Measurements from ENCODE around the gene CSH2. TPM values are rescaled to one million over a fixed set of nuclear protein-coding genes. Genes with fewer than 3 reads are reported as not detected.
"Not testable (repeated sequence)": the region's sequence is repeated elsewhere in the genome, so short reads cannot be mapped to it uniquely, and the experiment has no call there.

CSH2 gene
- total and polyA plus RNA-seq, 8 donors = not detected

DNA sequence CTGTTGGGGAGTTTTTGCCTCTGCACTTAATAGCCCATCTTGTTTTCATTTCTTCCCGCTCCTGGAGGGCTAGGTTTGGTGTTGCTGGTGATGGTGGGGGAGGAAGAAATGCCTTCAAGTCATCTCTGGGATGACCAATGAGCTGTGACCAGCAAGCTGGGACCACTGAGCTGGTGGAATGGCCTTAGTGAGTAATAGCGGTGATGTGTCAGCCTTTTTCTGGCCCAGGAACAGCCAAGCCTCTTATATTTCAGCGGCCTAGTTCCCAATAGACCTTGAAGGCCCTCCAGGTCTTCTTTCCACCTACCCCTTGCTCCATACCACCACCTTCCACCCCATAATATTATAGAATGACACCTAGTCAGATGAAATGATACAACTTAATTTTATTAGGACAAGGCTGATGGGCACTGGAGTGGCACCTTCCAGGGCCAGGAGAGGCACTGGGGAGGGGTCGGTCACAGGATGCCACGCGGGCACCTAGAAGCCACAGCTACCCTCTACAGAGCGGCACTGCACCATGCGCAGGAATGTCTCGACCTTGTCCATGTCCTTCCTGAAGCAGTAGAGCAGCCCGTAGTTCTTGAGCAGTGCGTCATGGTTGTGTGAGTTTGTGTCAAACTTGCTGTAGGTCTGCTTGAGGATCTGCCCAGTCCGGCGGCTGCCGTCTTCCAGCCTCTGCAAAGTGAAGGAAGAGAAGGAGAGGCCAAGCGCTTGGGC, 1.7 kb downstream of the CSH2 start:
- H3K4me3 ChIP-seq; H3K9me3 ChIP-seq; DNase-seq; FAIRE-seq; H3K27ac ChIP-seq; intact Hi-C loops (cut with DNase I); H3K27me3 ChIP-seq; H3K4me1 ChIP-seq; ATAC-seq; H3K36me3 ChIP-seq: not testable (repeated sequence)
- 88 to 92% methylated on average over 10 to 15 of the region's 15 CpGs for WGBS, 2 donors

DNA sequence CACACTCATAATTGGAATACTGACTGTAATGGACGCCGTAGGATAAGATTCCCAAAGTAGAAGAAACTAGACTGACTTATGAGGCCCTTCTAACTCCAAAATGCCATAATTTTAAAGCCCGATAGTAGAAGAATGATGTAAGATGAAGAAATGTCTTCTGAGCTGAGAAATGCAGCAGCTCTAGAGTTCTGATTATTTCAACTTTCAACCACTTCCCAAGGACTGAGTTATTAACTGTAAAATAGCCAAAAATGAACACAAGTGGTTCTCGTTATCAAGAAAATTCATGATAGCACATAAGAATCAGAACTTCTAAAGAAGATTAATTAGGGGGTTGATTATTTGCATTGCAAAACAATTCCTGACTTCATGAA, 3.2 kb downstream of the CSH2 start:
- intact Hi-C loops (cut with DNase I); H3K36me3 ChIP-seq; H3K27me3 ChIP-seq; FAIRE-seq; H3K27ac ChIP-seq; H3K4me1 ChIP-seq; H3K9me3 ChIP-seq; DNase-seq; ATAC-seq; H3K4me3 ChIP-seq: not testable (repeated sequence)
- 79 to 85% methylated on average over 4 of the region's 4 CpGs for WGBS, 2 donors

DNA sequence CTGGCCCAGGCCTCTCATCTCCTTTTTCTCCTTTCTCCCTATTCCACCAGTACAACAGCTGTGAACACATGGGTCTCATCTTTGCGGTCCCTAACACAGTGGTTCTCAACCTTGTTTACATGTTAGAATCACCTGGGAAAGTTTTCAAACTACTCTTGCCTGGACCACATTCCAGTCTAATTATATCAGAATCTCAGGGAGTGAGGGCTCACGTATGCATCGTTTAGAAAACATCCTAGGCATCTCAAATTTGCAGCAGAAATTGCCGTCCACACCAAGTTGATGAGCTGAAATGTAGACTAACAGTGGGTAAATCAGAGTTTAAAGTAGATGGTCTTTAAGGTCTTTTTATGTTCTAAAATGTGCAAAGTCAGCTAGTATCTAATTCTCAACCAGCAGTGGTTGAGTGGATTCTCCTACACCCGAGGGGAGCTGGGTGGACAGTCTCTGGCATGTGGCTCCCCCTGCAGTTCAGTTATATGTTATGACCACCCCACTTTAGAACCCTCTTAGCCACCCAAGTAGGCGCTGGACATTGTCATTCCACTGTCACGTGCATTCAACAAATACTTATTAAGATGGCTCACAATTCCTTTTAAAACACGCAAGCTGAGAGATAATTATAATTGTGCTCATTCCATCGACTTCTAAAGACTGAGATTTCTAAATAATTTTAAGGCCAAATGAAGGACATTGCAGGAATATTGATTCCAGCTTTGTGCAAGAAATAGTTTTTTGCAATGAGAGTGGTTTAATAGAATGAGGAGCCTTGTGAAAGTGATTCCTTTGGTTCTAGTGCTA, 3.8 kb downstream of the CSH2 start:
- FAIRE-seq = not testable (repeated sequence)
- WGBS, 2 donors = 41 to 46% methylated on average over 9 of the region's 9 CpGs

DNA sequence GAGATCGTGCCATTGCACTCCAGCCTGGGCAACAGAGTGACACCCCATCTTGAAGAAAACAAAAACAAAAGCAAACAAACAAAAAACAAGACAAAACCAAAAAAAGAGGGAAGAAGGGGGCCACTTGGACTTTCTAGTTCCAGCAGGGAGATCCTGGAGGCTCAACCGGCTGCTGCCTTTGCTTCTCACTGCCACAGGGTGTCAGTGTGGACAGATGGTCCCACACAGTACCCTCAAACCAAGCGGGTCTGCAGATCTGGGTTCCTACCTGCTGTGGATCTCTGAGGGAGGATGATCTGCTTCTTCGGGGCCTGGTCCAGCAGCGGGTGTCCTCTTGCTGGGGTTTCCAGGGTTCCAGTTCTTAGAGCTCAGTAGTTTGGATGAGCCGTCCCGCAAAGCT, 6.9 kb downstream of the CSH2 start:
- H3K4me1 ChIP-seq; H3K4me3 ChIP-seq; H3K36me3 ChIP-seq; FAIRE-seq; intact Hi-C loops (cut with DNase I); H3K27me3 ChIP-seq; H3K27ac ChIP-seq; DNase-seq; H3K9me3 ChIP-seq: not testable (repeated sequence)
- 69 to 78% methylated on average over 7 of the region's 7 CpGs for WGBS, 2 donors
- peak in 2 of 4 donors; percentile 39 to 46 for ATAC-seq

More for the DNA sequence above, 3.8 kb downstream of the CSH2 start:
- H3K27ac ChIP-seq; H3K4me1 ChIP-seq; H3K36me3 ChIP-seq; H3K27me3 ChIP-seq; H3K9me3 ChIP-seq; H3K4me3 ChIP-seq; intact Hi-C loops (cut with DNase I); DNase-seq: not testable (repeated sequence)
- peak in 1 of 4 donors; percentile 64 for ATAC-seq

DNA sequence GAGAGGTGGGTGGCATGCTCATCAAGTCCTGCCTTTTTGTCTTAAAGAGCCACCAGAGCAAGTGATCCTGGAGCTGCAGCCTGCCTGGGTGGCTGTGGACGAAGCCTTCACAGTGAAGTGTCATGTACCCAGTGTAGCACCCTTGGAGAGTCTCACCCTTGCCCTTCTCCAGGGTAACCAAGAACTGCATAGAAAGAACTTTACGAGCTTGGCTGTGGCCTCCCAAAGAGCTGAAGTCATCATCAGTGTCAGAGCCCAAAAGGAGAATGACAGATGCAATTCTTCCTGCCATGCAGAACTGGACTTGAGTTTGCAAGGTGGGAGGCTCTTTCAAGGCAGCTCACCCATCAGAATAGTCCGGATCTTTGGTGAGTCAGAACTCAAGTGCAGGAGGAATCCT, 14.2 kb downstream of the CSH2 start:
- 56 to 84% methylated on average over 3 of the region's 3 CpGs for WGBS, 2 donors
- H3K27me3 ChIP-seq = no peaks in the 10 kb centered on the region
- H3K36me3 ChIP-seq = no peaks in the 10 kb centered on the region
- H3K4me3 ChIP-seq = no peak overlapping the region
- no peak for ATAC-seq
- no peak for FAIRE-seq
- DNase-seq = no peak
- intact Hi-C loops (cut with DNase I) = no loop called here
- no peaks in the 10 kb centered on the region for H3K4me1 ChIP-seq
- H3K9me3 ChIP-seq = no peaks in the 10 kb centered on the region
- no peak overlapping the region for H3K27ac ChIP-seq
- TF ChIP-seq, protein P1, sequence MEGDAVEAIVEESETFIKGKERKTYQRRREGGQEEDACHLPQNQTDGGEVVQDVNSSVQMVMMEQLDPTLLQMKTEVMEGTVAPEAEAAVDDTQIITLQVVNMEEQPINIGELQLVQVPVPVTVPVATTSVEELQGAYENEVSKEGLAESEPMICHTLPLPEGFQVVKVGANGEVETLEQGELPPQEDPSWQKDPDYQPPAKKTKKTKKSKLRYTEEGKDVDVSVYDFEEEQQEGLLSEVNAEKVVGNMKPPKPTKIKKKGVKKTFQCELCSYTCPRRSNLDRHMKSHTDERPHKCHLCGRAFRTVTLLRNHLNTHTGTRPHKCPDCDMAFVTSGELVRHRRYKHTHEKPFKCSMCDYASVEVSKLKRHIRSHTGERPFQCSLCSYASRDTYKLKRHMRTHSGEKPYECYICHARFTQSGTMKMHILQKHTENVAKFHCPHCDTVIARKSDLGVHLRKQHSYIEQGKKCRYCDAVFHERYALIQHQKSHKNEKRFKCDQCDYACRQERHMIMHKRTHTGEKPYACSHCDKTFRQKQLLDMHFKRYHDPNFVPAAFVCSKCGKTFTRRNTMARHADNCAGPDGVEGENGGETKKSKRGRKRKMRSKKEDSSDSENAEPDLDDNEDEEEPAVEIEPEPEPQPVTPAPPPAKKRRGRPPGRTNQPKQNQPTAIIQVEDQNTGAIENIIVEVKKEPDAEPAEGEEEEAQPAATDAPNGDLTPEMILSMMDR (IDR thresholded peaks at IDR 0.05) = no peak

DNA sequence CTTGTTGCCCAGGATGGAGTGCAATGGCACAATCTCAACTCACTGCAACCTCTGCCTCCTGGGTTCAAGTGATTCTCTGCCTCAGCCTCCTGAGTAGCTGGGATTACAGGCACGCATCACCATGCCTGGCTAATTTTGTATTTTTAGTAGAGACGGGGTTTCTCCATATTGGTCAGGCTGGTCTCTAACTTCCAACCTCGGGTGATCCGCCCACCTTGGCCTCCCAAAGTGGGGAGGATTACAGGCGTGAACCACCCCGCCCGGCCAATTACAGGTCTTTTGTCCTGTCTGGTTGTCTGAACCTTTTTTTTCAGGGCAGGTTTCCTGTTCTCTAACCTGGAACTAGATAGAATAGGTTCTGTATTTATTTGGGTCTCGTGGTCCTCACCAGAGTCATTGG, 17.1 kb downstream of the CSH2 start:
- H3K9me3 ChIP-seq; H3K27ac ChIP-seq; DNase-seq; H3K4me1 ChIP-seq; H3K4me3 ChIP-seq; H3K36me3 ChIP-seq; ATAC-seq; FAIRE-seq; H3K27me3 ChIP-seq; intact Hi-C loops (cut with DNase I): not testable (repeated sequence)
- WGBS, 2 donors = 83 to 87% methylated on average over 8 of the region's 8 CpGs

DNA sequence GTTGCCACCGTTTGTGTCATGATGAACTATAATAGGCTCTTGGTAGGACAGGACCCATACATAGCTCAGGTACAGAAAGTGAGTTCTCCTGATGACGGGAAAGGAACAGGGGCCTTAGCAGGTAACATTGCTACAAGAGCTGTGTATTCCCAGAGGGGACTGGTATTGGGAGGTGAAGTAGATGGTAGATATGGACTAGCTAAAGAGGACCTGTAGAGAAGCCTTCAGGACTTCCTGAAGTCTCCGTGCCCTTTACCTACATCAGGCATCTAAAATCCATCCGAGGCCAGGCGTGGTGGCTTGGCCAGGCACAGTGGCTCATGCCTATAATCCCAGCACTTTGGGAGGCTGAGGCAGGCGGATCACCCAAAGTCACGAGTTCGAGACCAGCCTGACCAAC, 18.3 kb downstream of the CSH2 start:
- intact Hi-C loops (cut with DNase I) = no loop called here
- H3K4me1 ChIP-seq = no peaks in the 10 kb centered on the region
- no peak overlapping the region for H3K4me3 ChIP-seq
- 78 to 79% methylated on average over 8 of the region's 8 CpGs for WGBS, 2 donors
- no peak overlapping the region for H3K27ac ChIP-seq
- no peak for ATAC-seq
- H3K9me3 ChIP-seq = no peaks in the 10 kb centered on the region
- TF ChIP-seq, protein P1 (IDR thresholded peaks at IDR 0.05) = no peak
- no peaks in the 10 kb centered on the region for H3K36me3 ChIP-seq
- no peak for FAIRE-seq
- H3K27me3 ChIP-seq = no peaks in the 10 kb centered on the region
- DNase-seq = no peak
